Activated gamma-delta T cell treated with Interleukin-2 at 50 U/mL for 16 hours (primary cell): ENCODE measurements around the gene SSC5D.
A peak's percentile ranks its signal among the peaks of the same experiment; 100 is the strongest.
"Not testable (repeated sequence)": the region's sequence is repeated elsewhere in the genome, so short reads cannot be mapped to it uniquely, and the experiment has no call there.

Experiments
- DNase-seq: peaks from one replicate; pipeline ENCODE4 v3.0.0-alpha.2; 2020

SSC5D gene

DNA sequence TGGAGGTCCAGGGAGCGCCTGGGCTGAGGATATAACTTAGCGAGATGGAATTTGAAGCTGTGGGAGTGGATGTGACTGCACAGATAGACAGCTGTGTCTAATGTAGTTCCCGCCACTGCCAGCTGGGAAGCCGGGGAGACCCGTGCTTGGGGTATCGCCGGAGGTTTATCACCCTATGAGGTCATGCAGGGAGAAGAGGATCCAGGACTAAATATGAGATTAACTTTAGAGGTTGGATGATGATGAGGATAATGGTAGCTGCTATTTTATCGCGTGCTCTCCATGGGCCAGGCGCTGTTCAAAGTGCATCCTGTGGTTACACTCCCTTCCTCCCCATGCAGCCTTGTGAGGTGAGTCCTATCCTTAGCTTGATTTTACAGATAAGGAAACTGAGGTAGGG lies 19.9 kb downstream of the SSC5D start:
- DNase-seq: no peak

GRCh38 chr19:55516878-55517620 lies 28.8 kb downstream of the SSC5D start:
- peak; percentile 88 for DNase-seq

- DNase-seq: no peak
These were observed 31.4 kb downstream of the SSC5D start for GRCh38 chr19:55519451-55520311.

- DNase-seq: no peak
These were observed 32.6 kb downstream of the SSC5D start for GRCh38 chr19:55520691-55521292.

DNA sequence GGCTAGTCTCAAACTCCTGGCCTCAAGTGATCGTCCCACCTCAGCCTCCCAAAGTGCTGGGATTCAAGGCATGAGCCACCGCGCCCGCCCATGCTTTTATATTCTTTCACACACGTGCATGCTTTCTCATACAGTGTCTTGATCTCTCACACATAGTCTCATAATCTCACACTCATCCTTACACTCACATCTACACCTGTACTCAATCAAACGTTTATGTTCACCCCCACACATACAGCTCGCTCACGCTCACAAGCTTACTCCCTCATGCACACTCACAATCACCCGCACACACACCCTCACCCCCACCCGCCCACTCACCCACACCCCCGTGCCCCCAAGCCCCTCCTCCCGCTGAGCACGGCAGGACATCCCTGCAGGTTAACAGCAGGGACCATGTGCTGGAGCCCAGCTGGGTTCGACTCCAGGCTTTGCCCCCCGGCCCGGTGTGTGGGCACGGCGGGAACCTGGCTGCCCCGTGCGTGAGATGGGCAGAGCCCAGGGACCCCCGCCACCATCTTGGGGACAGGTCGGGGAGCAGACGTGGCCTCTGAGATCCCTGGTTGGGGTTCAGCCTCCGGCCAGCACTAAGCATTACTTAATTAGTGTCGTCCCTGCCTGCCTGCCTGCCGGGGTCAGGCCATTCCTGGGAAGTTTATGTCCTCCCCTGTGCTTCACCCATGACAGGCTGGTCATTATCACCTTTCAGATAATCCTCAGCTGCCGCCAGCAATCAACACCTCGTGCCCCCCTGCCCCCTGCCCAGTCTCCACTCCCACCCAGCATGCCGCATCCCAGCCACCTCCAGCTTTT lies 37.3 kb downstream of the SSC5D start:
- DNase-seq: no peak

- peak; percentile 38 for DNase-seq
These were observed 38.3 kb downstream of the SSC5D start for GRCh38 chr19:55526216-55527196.

DNA sequence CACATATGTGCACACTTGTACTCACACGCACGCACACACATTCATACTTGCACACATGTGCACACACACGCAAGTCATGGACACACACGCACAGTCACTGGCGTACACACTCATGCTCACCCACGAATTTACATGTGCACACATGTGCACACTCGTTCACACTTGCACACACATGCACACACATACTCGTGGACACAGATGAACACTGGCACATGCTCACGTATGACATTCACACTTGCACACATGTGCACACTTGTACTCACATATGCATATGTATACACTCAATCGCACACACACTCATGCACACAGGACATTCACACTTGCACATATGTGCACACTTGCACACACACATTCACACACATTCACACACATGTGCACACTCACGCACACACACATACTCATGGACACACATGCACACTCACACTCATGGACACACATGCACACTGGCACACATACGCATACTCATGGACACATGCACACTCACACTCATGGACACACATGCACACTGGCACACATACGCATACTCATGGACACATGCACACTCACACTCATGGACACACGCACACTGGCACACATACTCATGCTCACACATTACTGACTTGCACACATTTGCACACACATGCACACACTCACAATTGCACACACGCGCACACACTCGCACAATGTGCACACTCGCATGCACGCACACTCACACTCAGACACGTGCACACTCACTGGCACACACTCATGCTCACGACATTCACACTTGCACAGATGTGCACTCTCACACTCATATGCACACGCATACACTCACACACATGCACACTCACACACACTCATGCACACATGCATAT lies 39.2 kb downstream of the SSC5D start:
- no peak for DNase-seq

GRCh38 chr19:55528030-55528803 lies 40.0 kb downstream of the SSC5D start:
- no peak for DNase-seq

DNA sequence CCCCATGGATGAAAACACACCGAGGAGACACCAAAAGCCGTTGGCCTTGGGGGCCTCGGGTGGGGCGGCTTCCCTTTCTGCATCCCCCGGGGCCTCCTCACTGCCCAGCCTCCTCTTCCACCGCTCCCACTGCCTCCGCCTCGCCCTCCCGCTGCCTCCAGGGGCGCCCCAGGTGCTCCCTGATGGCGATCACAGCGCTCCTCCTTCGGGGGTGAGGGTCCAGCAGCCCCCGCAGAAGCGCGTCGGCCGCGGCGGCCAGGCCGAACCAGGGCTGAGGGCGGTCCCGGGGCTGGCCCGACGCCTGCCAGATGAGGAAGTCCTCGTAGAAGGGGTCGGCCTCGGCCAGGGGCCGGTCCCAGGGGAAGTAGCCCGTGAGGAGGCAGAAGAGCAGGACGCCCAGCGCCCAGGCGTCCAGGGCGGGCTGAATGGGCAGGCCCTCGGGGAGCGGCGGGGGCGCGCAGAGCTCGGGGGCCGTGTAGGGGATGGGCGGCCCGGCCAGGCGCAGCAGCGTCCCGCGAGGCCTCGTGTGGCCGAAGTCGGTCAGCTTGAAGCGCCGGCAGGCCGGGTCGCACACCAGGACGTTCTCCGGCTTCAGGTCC lies 41.5 kb downstream of the SSC5D start:
- DNase-seq: no peak

GRCh38 chr19:55530996-55531395 lies 42.8 kb downstream of the SSC5D start:
- DNase-seq: no peak

DNA sequence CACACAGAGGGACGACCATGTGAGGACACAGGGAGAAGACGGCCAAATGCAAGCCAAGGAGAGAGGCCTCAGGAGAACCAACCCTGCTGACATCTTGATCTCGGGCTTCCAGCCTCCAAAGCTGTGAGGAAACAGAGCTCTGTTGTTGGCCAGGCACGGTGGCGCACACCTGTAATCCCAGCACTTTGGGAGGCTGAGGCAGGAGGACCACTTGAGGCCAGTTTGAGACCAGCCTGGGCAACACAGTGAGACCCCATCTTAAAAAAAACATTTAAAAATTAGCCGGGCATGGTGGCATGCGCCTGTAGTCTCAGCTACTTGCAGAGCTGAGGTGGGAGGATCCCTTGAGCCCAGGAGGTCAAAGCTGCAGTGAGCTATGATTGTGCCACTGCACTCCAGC lies 46.0 kb downstream of the SSC5D start:
- DNase-seq: not testable (repeated sequence)

DNA sequence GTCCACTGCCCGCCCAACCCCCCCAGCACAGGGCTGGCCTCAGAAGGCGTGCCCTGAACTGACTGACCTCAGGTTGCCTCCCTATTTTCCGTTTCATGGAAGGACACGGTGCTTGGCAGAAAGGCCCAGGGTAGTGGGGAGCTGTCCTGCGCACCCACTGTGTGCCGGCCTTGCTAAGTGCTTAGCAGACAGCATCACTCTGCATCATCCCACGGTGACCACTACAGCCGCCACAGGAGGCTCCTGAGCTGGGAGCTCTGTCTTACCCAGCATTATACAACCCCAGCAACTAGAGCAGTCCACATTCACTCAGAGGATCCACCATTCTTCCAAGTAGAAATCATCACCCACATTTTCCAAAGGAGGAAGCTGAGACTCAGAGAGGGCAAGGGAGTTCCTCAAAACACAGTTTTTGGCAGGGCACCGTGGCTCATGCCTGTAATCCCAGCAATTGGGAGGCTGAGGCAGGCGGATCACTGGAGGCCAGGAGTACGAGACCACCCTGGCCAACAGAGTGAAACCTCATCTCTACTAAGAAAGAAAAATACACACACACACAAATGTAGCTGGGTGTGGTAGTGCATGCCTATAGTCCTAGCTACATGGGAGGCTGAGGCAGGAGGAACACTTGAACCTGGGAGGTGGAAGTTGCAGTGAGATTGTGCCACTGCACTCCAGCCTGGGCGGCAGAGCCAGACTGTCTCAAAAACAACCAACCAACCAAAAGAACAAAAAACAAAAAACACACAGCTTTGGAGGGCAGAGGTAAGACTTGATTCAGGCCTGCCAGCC lies 47.1 kb downstream of the SSC5D start:
- no peak for DNase-seq

DNA sequence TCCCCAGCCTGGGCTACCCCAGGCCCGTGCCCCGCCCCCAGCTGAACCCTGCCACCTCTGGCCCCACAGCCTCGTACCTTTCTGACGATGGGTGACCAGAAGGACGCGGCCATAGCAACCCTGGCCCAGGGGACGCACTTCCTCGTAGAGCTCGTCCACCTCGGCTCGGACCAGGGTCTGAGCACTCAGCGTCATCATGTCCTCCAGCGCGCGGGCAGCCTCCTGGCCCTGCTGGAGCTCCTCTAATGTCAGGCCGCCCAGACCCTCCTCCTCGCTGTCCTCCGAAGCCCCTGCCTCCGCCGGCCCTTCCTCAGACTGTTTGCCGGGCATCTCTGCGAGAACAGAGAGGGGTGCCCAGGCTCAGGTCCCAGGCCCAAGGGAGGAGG lies 47.7 kb downstream of the SSC5D start:
- DNase-seq: no peak

DNA sequence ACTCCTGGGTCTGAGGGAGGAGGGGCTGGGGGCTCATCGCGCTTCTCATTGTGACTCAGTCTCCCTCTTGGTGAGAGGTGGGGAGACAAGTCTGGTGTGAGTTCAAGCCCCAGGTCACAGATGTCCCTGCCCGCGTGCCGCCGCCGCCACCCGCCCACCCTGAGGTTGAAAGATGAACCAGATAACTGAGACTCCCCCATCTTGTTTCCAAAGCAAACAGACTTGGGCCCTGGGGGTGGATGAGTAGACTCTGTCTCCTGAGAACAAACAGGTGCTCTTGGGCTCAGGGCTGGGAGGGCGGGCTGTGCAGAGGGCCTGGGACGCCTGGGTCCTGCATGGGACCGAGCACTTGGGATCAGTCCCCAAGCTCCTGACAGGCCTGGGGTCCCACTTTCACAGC lies 48.1 kb downstream of the SSC5D start:
- no peak for DNase-seq

- DNase-seq: no peak
These were observed 48.9 kb downstream of the SSC5D start, which contains the start of gene SBK2 for GRCh38 chr19:55536951-55537740. Gene SBK2, minus strand, starts transcription at chr19:55537133. Its CDS starts 839 bp downstream, at chr19:55536294.

- no peak for DNase-seq
These were observed 49.5 kb downstream of the SSC5D start for GRCh38 chr19:55537741-55538111.

GRCh38 chr19:55538132-55538531 lies 49.9 kb downstream of the SSC5D start:
- no peak for DNase-seq
